ENCODE results near the gene CHI3L1.

DNA sequence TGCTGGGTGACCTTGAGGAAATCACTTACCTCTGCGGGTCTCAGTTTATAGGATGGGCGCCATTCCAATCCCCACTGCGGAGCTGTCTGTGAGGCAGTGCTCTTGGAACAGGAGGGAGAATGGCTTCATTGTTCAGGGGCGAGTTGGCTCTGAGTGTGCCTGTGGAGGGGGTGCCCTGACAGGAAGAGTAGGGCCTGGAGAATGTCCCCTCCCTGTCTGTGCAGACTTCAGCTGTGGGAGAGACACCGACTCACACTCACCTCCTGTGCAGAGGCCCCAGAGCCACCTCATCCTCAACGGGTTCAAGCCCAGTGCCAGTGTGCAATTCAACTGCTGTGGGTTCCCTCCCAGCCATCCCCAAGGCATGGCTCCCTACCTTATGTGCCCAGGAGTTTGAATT lies 41.8 kb downstream of the CHI3L1 start:
- TF ChIP-seq, protein P1, sequence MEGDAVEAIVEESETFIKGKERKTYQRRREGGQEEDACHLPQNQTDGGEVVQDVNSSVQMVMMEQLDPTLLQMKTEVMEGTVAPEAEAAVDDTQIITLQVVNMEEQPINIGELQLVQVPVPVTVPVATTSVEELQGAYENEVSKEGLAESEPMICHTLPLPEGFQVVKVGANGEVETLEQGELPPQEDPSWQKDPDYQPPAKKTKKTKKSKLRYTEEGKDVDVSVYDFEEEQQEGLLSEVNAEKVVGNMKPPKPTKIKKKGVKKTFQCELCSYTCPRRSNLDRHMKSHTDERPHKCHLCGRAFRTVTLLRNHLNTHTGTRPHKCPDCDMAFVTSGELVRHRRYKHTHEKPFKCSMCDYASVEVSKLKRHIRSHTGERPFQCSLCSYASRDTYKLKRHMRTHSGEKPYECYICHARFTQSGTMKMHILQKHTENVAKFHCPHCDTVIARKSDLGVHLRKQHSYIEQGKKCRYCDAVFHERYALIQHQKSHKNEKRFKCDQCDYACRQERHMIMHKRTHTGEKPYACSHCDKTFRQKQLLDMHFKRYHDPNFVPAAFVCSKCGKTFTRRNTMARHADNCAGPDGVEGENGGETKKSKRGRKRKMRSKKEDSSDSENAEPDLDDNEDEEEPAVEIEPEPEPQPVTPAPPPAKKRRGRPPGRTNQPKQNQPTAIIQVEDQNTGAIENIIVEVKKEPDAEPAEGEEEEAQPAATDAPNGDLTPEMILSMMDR (IDR thresholded peaks at IDR 0.05; ENCODE audit: poor library complexity) = no peak
- TF ChIP-seq EZH2phosphoT487 (IDR thresholded peaks at IDR 0.05; ENCODE audit: low read depth, severe bottlenecking, unreplicated experiment) = no peak
